LNCAP (cell line): ENCODE data around the gene CCSAP.

Experiments used
- CTCF ChIP-seq: fragments of 450-650 bp; IDR thresholded peaks from 2 replicates; pipeline ENCODE4 v1.5.1; 2017; ENCODE audit warnings: mild to moderate bottlenecking

CCSAP gene

GRCh38 chr1:229273507-229274232 lies 69.2 kb downstream of the CCSAP start:
- no peak for TF ChIP-seq CTCF

GRCh38 chr1:229272164-229273158 lies 70.4 kb downstream of the CCSAP start:
- no peak for TF ChIP-seq CTCF

GRCh38 chr1:229271448-229272159 lies 71.2 kb downstream of the CCSAP start:
- TF ChIP-seq CTCF: no peak
